Hepatocyte (in vitro differentiated cells): ENCODE results near the gene TBC1D1. TPM values are rescaled to one million over a fixed set of nuclear protein-coding genes. Genes with fewer than 3 reads are reported as not detected.

Experiments
- DNase-seq: peaks from one replicate; pipeline ENCODE4 v3.0.0-alpha.2; 2016; ENCODE audit warnings: low spot score
- H2AFZ ChIP-seq: fragments of 200-600 bp; sonication (generic); 2 replicates; pipeline ENCODE4 v1.6.0; 2016; ENCODE audit warnings: antibody characterized with exemption, mild to moderate bottlenecking
- H3K27ac ChIP-seq: fragments of 200-600 bp; sonication (generic); 2 replicates; pipeline ENCODE4 v1.5.1; 2016; ENCODE audit warnings: mild to moderate bottlenecking
- H3K27me3 ChIP-seq: fragments of 200-600 bp; sonication (generic); 2 replicates; pipeline ENCODE4 v1.6.1; 2016
- H3K36me3 ChIP-seq: fragments of 200-600 bp; sonication (generic); replicated peaks from 2 replicates; pipeline ENCODE4 v1.5.1; 2016; ENCODE audit warnings: low read depth; ENCODE audit not compliant: insufficient read depth
- H3K4me1 ChIP-seq: fragments of 200-600 bp; sonication (generic); 2 replicates; pipeline ENCODE4 v1.5.1; 2016; ENCODE audit warnings: mild to moderate bottlenecking, moderate library complexity; ENCODE audit not compliant: insufficient read depth
- H3K4me2 ChIP-seq: fragments of 200-600 bp; sonication (generic); 2 replicates; pipeline ENCODE4 v1.6.0; 2016
- H3K4me3 ChIP-seq: fragments of 200-600 bp; sonication (generic); 2 replicates; pipeline ENCODE4 v1.5.1; 2016; ENCODE audit warnings: mild to moderate bottlenecking
- H3K79me2 ChIP-seq: fragments of 200-600 bp; sonication (generic); 2 replicates; pipeline ENCODE4 v1.6.0; 2017; ENCODE audit warnings: mild to moderate bottlenecking
- H3K9me2 ChIP-seq: fragments of 200-600 bp; sonication (generic); replicated peaks from 2 replicates; pipeline ENCODE4 v1.6.0; 2017; ENCODE audit warnings: mild to moderate bottlenecking; ENCODE audit not compliant: insufficient read depth
- H3K9me3 ChIP-seq: fragments of 200-600 bp; sonication (generic); 2 replicates; pipeline ENCODE4 v1.5.1; 2016; ENCODE audit warnings: low read depth, mild to moderate bottlenecking
- H4K20me1 ChIP-seq: fragments of 200-600 bp; sonication (generic); 2 replicates; pipeline ENCODE4 v1.6.0; 2016; ENCODE audit warnings: mild to moderate bottlenecking; ENCODE audit not compliant: insufficient read depth, poor library complexity, severe bottlenecking
- CTCF ChIP-seq: fragments of 200-600 bp; sonication (generic); IDR thresholded peaks from 2 replicates; pipeline ENCODE4 v1.5.1; 2016; ENCODE audit warnings: antibody characterized with exemption, mild to moderate bottlenecking; ENCODE audit not compliant: poor library complexity
- EZH2 ChIP-seq: fragments of 200-600 bp; sonication (generic); IDR thresholded peaks from 2 replicates; pipeline ENCODE4 v1.6.1; 2016; ENCODE audit warnings: antibody characterized with exemption, mild to moderate bottlenecking, borderline replicate concordance
- EZH2phosphoT487 ChIP-seq: fragments of 200-600 bp; sonication (generic); IDR thresholded peaks from one replicate; pipeline ENCODE4 v1.6.1; 2018; ENCODE audit warnings: antibody characterized with exemption, mild to moderate bottlenecking, low read depth, moderate library complexity; ENCODE audit not compliant: unreplicated experiment, severe bottlenecking
- WGBS: methylation state at CpG from one replicate; pipeline ENCODE4 v1.1.6; 2016; ENCODE audit warnings: low lambda C conversion rate; ENCODE audit errors: missing lambda C conversion rate; 5-methylcytosine and 5-hydroxymethylcytosine counted together
- polyA plus RNA-seq: library from polyadenylated mRNA; unstranded; fragments of >200 nt; fragmentation: Nextera tagmentation; extraction: Ambion mirVana; gene quantifications from 2 replicates; pipeline ENCODE4 v1.2.1, GENCODE V29; 2016
- total RNA-seq: library from RNA; depleted of rRNA; stranded (reverse); fragments of >200 nt; gene quantifications from 2 replicates; pipeline ENCODE4 v1.2.3, GENCODE V29; 2014

The TBC1D1 gene
- total and polyA plus RNA-seq, 2 experiments from 2014 or later = 45.6 to 117 TPM

- Histone ChIP-seq H3K4me2 (no peak overlapping the region), H4K20me1 (no peaks in the 10 kb centered on the region), H3K27ac (no peak overlapping the region), H3K4me1 (no peaks in the 10 kb centered on the region), H3K9me2 (no peaks in the 10 kb centered on the region), H3K79me2 (no peaks in the 10 kb centered on the region), H3K27me3 (no peaks in the 10 kb centered on the region), H3K4me3 (no peak overlapping the region), H3K36me3 (no peaks in the 10 kb centered on the region), H3K9me3 (no peaks in the 10 kb centered on the region), H2AFZ (no peak overlapping the region)
- TF ChIP-seq EZH2phosphoT487 = no peak
- no peak for TF ChIP-seq CTCF
- no peak for TF ChIP-seq EZH2
- WGBS = 98% methylated on average over 4 of the region's 4 CpGs
- no peak for DNase-seq
These were observed 248.3 kb downstream of the TBC1D1 start for GRCh38 chr4:38139187-38139586.

- no peaks in the 10 kb centered on the region for H3K9me3 ChIP-seq
- H3K4me2 ChIP-seq = no peak overlapping the region
- H3K27ac ChIP-seq = no peak overlapping the region
These were observed 249.8 kb downstream of the TBC1D1 start for GRCh38 chr4:38140643-38141203.

GRCh38 chr4:38141808-38142500, 251.1 kb downstream of the TBC1D1 start:
- H3K79me2 ChIP-seq = no peaks in the 10 kb centered on the region
- TF ChIP-seq EZH2phosphoT487 (no peak), EZH2 (no peak), CTCF (no peak)
- no peaks in the 10 kb centered on the region for H3K36me3 ChIP-seq
- WGBS = 95% methylated on average over 8 of the region's 8 CpGs
- H4K20me1 ChIP-seq = no peaks in the 10 kb centered on the region
- peaks cover 21% of the 10 kb centered on the region for H3K4me1 ChIP-seq
- H3K27ac ChIP-seq = no peak overlapping the region
- DNase-seq = no peak
- no peaks in the 10 kb centered on the region for H3K27me3 ChIP-seq
- H3K4me2 ChIP-seq = no peak overlapping the region
- H3K4me3 ChIP-seq = no peak overlapping the region
- no peak overlapping the region for H2AFZ ChIP-seq
- no peaks in the 10 kb centered on the region for H3K9me2 ChIP-seq
- no peaks in the 10 kb centered on the region for H3K9me3 ChIP-seq

More at GRCh38 chr4:38140643-38141203, 249.8 kb downstream of the TBC1D1 start:
- no peak overlapping the region for H3K4me3 ChIP-seq
- TF ChIP-seq EZH2 (no peak), EZH2phosphoT487 (no peak), CTCF (no peak)
- peaks cover 9% of the 10 kb centered on the region for H3K4me1 ChIP-seq
- no peaks in the 10 kb centered on the region for H3K36me3 ChIP-seq
- no peak for DNase-seq
- 78% methylated on average over 1 of the region's 1 CpG for WGBS
- no peaks in the 10 kb centered on the region for H4K20me1 ChIP-seq
- no peak overlapping the region for H2AFZ ChIP-seq
- no peaks in the 10 kb centered on the region for H3K9me2 ChIP-seq
- no peaks in the 10 kb centered on the region for H3K79me2 ChIP-seq
- H3K27me3 ChIP-seq = no peaks in the 10 kb centered on the region
